ENCODE measurements around the gene CBX6.

Gene CBX6

DNA sequence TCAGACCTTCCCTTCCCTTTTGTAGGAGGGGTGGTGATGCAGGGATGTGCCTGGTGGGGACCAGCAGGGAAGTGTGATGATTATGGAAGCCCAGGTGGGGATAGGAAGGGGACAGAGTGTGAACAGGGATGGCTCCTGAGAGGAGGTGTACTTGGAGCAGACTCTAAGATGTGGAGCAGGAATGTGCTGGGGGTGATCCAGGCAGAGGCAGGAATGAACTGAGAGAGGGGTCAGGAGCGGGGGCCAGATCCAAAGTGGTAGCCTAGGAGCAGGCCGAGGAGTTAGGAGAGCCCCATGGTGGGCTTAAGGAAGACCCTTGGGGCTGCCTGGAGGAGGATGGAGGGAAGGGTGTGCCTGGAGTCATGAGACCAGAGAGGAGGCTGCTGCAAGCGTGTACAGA lies 31.9 kb downstream of the CBX6 start:
- no peak for DNase-seq (ENCODE audit: low read depth in 2 of 2)

DNA sequence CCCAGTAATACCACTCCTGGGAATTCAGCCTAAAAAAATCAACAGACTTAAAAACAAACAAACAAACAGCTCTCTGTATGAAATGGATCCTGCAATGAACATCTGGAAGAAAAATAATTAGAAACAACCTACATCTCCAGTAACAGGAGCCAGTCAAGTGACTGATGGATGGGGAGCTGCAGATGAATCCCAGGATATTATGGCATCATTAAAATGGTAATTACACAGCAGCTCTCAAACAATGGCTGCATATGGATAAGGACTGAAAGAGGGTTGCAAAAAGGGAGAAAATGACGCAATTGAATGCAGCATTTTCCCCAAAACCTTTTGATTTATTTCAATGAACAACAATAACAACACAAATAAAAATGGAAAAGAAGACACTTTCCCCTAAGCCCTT lies 32.3 kb downstream of the CBX6 start:
- no peak for DNase-seq (ENCODE audit: low read depth in 2 of 2)

DNA sequence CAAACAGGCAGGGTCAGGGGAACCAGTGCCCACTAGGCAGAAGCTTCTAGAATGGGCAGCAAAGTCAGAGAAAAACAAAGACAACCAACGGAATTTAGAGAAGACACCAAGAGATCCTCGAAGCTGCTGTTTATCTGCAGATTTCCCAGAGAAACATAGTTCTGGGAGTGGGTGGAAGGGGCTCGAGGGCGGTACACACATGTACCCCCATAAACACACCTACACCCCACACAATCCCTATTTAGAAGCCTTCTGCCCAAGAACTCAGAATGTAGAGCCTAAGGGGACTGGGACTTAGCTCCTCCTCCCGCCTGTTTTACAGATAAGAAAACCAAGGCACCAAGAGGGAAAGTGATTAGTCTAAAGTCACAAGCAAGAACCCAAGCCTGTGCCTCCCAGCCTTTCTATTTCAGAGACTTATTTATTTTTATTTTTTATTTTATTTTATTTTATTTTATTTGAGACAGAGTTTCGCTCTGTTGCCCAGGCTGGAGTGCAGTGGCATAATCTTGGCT lies 34.5 kb downstream of the CBX6 start:
- no peak for DNase-seq (ENCODE audit: low read depth in 2 of 2)

DNA sequence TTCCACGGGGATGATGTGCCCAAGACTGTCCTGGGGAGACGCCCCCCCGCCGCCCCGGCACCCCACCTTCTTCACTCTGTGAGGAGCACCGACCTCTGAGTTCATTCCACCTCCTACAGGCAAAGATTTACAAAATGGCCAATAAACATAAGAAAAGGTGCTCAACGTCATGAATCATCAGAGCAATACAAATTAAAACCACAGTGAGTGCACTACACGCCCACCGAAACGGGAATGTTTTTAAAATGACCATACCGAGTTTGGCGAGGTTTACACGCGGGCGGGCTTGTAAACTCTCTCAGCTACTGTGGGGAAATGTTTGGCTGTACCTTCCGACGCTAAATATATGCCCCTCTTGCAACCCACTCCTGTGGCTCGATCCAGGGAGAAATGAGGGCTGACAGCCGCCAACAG lies 36.1 kb downstream of the CBX6 start:
- DNase-seq (ENCODE audit: low read depth in 2 of 2), result no peak

DNA sequence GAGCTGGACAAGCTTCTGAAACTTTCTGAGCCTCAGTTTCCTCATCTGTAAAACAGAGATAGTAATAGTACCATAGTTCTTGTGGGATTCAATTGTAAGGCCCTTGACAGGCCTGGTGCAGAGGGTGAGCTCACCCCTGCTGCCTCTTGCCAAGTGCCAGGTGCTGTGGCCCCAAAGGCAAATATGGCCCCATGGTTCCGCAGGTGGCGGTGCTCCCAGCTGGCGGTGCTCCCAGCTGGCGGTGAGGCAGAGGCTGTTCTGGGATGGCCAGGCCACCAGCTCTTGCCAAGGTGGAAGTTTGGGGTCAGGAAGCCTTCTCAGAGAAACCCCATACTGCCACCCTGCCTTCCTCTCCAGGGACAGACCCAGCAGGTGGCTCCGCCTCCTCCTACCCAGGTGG lies 37.0 kb downstream of the CBX6 start:
- DNase-seq (ENCODE audit: low read depth in 2 of 2), result no peak

DNA sequence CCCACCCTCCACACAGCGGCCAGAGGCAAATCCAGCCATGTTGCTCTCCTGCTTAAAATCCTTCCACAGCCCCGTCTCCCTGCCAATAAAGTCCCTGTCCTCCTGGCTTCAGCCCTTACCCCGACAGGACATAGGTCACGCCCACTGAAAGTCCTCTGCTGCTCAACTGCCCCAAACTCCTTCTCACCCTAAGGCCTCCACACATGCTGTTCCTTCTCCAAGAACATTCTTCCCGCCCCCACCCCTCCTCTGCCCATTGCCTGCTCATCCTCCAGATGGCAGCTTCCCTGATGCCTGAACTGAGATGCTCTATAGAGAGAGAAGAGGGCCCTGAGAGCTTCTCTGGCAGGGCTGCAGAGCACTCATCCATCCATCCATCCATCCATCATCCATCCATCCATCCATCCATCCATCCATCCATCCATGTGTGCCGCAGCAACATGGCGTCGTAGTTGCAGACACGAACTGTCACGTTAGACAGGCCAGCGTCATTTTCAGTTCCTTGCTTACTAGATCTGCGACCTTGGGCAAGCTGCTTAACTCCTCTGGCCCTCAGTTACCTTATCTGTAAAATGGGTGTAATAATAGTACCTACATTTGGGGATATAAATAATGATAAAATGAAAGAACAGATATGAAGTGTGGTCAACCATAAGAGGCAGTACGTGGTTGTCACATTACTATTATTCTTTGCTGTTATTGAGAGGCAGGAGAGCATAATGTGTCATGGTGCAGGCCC lies 37.6 kb downstream of the CBX6 start:
- no peak for DNase-seq (ENCODE audit: low read depth in 2 of 2)

DNA sequence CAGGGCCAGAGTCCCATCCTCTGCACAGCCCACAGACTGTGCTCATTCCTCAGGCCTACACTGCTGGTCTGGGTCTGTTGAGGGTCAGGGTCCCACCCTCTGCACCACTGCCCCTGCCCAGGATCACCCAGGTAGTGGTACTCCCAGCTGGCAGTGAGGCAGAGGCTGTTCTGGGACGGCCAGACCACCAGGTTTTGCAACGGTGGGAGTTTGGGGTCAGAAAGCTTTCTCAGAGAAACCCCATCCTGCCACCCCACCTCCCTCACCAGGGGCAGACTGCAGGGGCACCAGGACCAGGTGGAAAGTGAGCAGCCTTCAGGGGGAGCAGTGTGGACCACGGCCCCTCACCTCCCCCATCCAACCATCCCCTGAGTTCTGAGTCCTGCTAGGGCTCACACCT lies 39.0 kb downstream of the CBX6 start:
- no peak for DNase-seq (ENCODE audit: low read depth in 2 of 2)

DNA sequence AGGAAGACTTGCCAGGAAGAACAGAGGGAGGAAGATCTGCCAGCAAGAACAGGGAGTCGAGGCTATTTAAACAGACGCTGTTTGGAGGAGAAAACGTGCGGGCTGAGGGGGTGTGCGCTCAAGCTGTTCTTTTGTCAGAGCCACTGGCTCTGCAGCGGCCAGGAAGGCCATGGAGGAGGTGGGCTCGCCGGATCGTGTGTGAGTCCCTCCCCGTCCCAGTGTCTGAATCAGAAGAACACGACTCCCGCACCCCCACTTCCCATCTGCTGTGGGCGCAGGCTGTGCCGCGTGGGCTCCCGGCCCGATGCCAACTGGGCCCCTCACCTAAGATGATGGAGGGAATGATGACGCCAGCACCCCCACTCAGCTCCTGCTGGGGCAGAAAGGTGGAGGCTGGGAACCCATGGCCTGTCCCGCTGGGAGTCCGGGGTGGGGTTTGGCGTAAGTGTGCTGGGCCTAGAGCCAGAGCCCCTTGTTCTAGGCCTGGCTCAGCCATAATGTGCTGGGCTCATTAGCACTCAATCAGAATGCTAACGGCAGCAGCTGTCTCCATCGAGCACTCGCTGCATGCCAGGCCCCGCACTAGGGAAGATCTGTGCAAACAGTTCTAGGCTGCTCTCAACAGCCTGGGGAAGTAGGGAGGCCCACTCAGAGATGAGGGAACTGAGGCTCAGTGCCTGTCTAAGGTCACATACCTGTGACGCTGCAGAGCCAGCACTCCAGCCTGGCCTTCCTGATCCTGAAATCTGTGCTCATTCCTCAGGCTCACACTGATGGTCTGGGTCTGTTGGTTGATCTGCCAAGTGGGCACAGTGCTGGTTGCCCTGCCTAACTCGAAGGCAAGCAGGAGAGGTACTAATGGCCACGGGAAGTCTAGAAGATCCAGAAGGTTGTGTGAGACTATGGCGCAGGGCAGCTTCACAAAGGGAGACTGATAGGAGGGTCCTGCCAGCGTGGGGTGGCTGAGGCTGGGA lies 39.7 kb downstream of the CBX6 start:
- no peak for DNase-seq (ENCODE audit: low read depth in 2 of 2)

DNA sequence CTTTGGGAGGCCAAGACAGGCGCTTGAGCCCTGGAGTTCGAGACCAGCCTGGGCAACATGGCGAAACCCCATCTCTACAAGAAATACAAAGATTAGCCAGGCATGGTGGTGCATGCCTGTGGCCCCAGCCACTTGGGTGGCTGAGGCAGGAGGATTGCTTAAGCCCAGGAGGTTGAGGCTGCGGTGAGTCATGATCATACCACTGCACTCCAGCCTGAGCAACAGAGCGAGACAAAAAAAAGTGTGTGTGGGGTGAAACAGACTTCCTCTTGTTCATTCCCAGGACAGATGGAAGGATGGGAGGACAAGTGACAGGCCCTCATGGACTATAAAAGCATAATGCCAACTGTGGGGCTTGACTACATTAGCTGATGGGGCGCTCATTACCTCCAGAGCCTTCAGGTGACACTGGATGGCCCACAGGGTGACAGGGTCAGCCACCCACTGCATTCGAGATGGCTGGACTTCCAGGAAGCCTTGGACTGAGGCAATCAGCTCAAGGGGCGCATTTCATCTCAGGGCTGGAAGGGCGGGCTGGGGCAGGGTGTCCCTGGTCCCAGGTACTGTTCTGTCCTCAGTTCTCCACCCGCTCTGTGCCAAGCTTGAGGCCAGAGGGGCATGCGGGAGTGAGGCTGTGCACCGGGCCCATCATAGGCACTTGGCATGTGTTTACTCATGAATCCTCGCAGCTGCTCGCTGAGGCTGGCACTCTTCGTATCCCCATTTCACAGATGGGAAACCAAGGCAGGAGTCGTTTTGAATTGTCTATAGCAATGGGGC lies 40.7 kb downstream of the CBX6 start:
- DNase-seq (ENCODE audit: low read depth in 2 of 2), result no peak

DNA sequence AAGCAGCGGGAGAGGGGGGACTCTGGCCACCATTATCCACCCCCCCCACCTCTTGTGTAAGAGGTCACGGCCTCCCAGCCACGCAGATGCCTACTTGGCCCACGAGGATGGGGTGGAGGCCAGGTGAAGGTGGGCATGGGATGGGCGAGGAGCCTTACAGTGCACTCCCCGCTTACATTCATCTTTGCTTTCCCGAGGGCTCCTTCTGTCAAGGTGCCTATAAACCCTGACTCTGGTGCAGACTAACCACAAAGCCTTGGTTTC lies 41.2 kb downstream of the CBX6 start:
- no peak for DNase-seq (ENCODE audit: low read depth in 2 of 2)

DNA sequence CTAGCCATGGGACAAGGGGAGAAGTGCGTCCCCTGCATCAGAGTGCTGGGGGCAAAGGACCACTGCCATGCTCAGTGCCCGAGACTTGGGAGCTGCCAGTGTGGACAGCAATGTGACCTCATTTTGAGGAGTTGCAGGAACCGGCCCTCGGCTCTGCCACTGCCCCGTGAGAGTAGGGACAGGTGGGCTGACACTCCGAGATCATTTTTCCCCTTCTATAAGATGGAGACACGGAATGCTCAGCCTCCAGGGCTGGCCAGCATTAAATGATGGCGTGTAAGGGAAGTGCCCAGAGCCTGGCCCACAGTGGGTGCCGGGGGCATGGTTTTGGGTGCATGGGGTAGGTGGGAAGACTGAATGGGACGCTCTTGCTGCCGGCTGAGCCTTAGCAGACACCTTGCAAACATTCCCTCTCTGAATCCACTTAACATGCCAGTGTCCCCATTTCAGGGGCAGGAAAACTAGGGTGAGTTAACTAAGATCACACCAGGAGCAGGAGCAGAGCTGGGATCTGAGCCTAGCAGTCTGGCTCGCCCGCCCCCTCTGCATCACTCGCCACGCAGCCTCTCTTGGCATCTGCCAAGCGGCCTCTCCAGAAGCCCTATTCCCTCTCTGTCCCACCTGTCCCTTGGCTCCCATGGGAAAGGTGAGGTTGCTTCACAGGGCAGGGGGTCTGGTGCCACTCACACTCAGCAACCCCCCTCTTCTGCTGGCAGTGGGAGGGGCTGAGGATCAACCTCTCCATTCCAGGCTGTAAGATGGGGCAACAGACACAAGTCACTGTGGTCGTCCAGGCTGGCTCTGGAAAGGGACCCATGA lies 41.8 kb downstream of the CBX6 start:
- no peak for DNase-seq (ENCODE audit: low read depth in 2 of 2)

DNA sequence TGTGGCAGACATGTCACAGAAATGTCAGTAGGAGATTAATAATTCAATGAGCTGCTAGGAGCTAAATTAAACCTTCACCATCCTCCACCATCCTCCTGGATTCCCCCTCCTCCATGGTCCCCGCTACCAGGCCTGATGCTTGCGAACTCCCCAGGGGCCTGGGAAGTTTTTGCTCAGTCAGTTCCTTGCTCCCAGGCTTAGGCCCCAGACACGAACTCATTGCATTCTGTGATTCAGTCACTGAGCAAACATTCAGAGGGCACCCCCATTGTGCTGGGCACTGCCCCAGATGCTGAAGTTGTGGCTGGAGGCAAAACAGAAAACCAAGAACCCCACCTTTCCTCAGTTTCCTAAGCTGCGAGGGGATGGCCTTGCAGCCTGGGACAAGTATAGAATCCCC lies 42.5 kb downstream of the CBX6 start:
- DNase-seq (ENCODE audit: low read depth in 2 of 2), result no peak

DNA sequence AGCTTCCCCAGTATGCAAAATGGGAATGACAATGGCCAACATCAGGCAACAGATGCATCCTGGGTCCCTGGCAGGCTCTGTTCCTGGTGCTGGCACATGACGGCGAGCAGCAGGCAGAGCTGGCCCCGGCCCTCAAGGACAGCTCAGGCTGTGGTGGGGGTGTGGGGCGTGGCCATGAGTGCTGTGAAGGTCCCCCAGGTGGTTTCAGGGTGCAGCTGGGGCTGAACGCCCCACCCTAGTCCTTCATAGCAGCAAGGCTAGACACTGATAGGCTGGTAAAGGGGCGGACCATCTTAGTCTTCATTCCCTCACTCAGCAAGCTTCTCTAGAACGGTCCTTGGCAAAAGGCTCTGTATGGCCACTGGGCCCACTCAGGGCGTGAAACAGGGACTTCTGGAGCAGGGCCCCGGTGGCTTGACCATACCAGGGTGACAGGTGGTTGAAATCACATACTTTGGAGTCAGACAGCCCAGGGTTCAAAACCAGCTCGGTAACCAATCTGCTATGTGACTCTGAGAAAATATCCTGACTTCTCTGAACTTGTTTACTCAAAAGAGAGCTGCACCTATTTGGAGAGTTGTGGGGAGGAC lies 43.3 kb downstream of the CBX6 start:
- no peak for DNase-seq (ENCODE audit: low read depth in 2 of 2)

DNA sequence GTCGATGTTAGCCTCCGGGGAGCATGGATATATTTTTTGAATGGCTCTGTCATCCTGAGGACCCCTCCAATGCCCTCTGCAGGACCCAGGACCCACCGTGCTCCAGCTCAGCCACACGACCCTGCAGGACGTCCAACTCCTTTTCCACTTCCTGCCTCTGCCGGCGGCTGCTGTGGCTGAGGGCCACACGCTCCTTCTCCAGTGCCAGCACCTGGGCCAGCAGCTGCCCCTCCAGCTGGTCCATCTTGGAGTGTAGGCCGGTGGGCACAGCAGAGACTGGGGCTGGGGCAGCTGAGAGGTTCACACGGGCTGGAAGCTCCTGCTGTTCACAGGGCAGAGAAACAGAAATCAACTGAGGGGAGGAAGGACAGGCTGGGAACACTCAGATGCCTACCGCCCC lies 43.8 kb downstream of the CBX6 start:
- no peak for DNase-seq (ENCODE audit: low read depth in 2 of 2)

DNA sequence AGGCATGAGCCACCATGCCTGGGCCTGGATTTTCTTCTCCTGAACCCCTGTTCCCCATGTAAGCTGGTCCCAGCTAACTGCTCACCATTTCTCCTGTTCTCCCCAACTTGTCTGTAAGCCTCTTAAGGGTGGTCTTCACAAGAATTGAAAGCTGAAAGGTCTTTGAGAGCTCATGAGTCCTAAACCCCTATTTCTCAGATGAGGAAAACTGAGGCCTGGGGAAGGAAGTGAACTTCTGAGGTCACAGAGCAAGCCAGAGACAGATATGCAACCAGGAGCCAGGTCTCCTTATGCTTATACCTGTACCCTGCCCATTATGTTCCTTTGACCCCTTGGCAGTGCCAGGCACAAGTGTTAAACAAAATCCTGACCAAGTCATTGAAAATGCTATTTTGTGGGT lies 44.5 kb downstream of the CBX6 start:
- no peak for DNase-seq (ENCODE audit: low read depth in 2 of 2)

DNA sequence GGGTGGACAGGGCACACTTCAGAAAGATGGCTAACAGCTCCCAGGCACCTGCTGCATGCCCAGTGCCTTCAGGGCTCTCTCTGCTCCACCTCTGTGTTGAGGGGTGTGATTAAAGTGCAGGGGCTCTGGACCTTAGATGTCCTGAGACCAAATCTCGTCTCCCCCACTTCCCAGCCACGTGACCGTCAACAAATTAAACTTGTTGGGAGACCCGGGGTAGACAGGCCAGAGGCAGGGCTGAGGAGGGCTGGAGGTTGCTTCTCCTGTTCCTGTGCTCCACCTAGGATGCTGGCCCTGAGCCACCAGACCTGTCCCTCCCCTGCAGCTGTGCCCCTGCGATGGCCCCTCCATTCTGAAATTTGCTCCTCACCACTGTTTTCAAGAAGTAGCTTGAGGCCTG lies 45.2 kb downstream of the CBX6 start:
- no peak for DNase-seq (ENCODE audit: low read depth in 2 of 2)

DNA sequence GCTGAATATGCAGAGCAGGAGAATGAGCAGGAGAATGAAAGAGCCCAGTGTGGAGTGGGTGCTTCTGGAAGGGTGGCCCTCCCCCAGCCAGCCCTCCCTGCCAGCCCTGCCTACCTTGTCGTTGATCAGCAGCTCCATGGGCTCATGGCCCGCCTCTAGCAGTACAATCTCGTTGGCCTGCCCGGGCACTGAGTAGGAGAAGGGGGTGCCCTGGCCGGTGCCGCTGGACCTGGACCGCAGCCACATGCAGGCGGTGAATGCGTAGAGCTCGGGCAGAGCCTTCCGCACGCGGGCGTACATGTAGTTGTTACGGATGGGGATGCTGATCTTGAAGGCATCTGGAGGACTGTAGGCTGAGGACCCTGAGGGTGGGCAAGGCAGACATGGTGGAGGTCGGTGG lies 45.6 kb downstream of the CBX6 start:
- no peak for DNase-seq (ENCODE audit: low read depth in 2 of 2)

DNA sequence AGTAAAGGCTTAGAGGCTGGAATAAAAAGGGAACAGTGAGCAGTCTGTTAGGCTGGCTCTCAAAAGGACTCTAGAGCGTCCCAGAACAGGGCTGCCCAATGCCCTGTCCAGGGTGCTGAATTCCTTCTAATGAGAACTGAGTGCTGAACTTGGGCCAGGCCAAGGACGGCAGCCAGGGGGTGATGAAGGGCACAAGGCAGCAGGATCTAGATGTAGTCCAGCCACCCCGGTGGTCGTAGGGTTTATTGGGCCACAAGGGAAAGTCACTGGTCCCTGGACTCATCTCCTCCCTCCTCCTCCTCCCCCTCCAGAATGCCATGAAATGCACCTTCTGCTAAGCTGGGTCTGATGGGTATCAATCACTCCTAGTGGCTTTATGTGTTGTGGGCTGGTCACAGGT lies 47.4 kb downstream of the CBX6 start:
- DNase-seq (ENCODE audit: low read depth in 2 of 2), result peak; percentile 23 to 28

DNA sequence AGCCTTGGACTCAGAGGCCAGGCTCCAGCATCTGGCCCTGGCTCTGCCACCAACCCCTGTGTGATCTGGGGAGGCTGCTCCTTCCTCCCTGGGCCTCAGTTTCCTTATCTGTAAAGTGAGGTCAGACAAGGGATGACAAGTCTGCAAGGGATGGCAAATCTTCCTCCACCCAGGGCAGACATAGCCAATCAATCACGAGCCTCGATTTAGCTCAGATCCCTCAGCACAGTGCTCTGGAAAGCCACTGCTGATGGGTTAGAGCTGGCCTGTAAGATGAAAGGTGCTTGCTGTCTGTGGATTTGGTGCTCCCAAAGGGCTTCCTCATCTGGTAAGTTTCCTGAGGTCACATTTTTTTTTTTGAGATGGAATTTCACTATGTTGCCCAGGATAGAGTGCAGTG lies 48.4 kb downstream of the CBX6 start:
- DNase-seq (ENCODE audit: low read depth in 2 of 2), result no peak

DNA sequence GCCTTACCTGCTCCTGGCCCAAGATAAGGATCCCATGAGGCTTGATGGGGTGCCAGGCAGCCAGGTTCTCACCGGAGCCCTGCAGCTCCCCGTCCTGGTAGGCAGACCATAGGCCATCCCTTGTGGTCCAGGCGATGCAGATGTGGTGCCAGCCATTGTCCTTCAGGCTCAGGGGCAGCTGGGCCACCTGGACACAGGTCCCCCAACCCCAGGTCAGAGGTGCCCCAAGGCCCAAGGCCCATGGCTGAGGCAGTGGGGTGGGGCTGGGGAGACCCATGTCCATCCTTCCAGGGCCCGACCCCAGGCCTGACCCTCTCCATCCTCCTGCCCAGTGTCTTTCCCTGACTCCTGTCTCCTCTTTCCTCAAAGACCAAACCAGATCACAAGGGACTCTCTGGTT lies 48.9 kb downstream of the CBX6 start:
- DNase-seq (ENCODE audit: low read depth in 2 of 2), result no peak

DNA sequence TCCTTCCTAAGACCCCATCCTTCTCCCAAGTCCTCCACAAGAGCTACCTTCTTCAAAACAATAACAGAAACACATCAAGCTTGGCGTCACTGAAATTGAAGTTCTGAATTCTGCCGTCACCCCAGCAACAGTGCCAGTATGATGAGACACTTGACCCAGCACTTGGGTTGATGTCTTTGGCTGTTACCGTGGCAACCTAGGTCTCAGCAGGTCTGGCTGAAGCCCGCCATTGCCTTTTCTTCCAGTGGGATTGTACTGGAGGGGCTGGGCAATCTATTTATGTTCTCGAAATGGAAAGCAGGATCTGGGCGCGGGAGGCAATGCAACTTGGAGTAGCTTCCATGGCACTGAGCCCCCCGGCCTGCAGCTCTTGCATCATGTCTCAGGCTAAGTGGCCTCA lies 52.0 kb downstream of the CBX6 start:
- DNase-seq (ENCODE audit: low read depth in 2 of 2), result no peak

All from stimulated activated CD4-positive, alpha-beta T cell treated with anti-CD3 and anti-CD28 coated beads, Interleukin-4, amount 100 ng/mL, for 48 hours (primary cell).